Measurements from ENCODE around the gene GARIN5B. TPM values are rescaled to one million over a fixed set of nuclear protein-coding genes. Genes with fewer than 3 reads are reported as not detected.

GARIN5B gene
- total and polyA plus RNA-seq, 12 donors: not detected

- intact Hi-C loops (cut with DNase I): no loop called here
- H3K27ac ChIP-seq: no peak overlapping the region
Observed at GRCh38 chr19:55346725-55347441, 16.2 kb downstream of the GARIN5B start.

GRCh38 chr19:55345818-55346724, 17.0 kb downstream of the GARIN5B start:
- Histone ChIP-seq H3K4me3 (no peak overlapping the region), H3K4me1 (replicated peaks in 1 of 2) (peaks cover 3 to 8% of the 10 kb centered on the region in 2 donors), H3K27ac (no peak overlapping the region), H3K9me3 (replicated peaks in 1 of 3) (no peaks in the 10 kb centered on the region), H3K36me3 (replicated peaks in 1 of 2) (peaks cover 0 to 21% of the 10 kb centered on the region in 2 donors), H3K27me3 (peaks cover under 1% of the 10 kb centered on the region)
- 80 to 87% (median 86%) methylated on average over 25 to 43 of the region's 43 CpGs for WGBS, 4 donors
- DNase-seq: peak in 6 of 7 donors; percentile 53 to 61 (median 58)
- no peak for TF ChIP-seq POLR2A (IDR thresholded peaks at IDR 0.05)
- TF ChIP-seq CTCF (IDR thresholded peaks at IDR 0.05): no peak
- intact Hi-C loops (cut with DNase I): no loop called here

More at GRCh38 chr19:55346725-55347441, 16.2 kb downstream of the GARIN5B start:
- Histone ChIP-seq H3K4me1 (replicated peaks in 1 of 2) (no peaks in the 10 kb centered on the region), H3K27me3 (peaks cover 9% of the 10 kb centered on the region), H3K36me3 (replicated peaks in 1 of 2) (peaks cover 0 to 21% of the 10 kb centered on the region in 2 donors), H3K4me3 (no peak overlapping the region), H3K9me3 (replicated peaks in 1 of 3) (no peaks in the 10 kb centered on the region)
- no peak for DNase-seq
- WGBS, 4 donors: 87 to 96% (median 91%) methylated on average over 11 to 41 of the region's 41 CpGs
- TF ChIP-seq POLR2A (IDR thresholded peaks at IDR 0.05) (no peak), CTCF (IDR thresholded peaks at IDR 0.05) (no peak)

- peaks cover 11 to 14% of the 10 kb centered on the region in 2 donors for H3K4me1 ChIP-seq (replicated peaks in 1 of 2)
- no peak overlapping the region for H3K27ac ChIP-seq
Observed at GRCh38 chr19:55345101-55345817, 17.8 kb downstream of the GARIN5B start.

More at GRCh38 chr19:55345101-55345817, 17.8 kb downstream of the GARIN5B start:
- no peak for TF ChIP-seq CTCF (IDR thresholded peaks at IDR 0.05)
- no peak for TF ChIP-seq POLR2A (IDR thresholded peaks at IDR 0.05)
- intact Hi-C loops (cut with DNase I): no loop called here
- Histone ChIP-seq H3K27me3 (no peaks in the 10 kb centered on the region), H3K36me3 (replicated peaks in 1 of 2) (peaks cover 0 to 21% of the 10 kb centered on the region in 2 donors), H3K9me3 (replicated peaks in 1 of 3) (no peaks in the 10 kb centered on the region), H3K4me3 (no peak overlapping the region)
- 85 to 89% (median 87%) methylated on average over 15 to 22 of the region's 22 CpGs for WGBS, 4 donors
- no peak for DNase-seq

Measured in adrenal gland (tissue), 12 donors.